ENCODE results near the gene DGUOK. TPM values are rescaled to one million over a fixed set of nuclear protein-coding genes. Genes with fewer than 3 reads are reported as not detected.
A peak's percentile ranks its signal among the peaks of the same experiment; 100 is the strongest.

Gene DGUOK
- total RNA-seq, 2 donors from 2014 or later, result 25.2 to 33.7 TPM

DNA sequence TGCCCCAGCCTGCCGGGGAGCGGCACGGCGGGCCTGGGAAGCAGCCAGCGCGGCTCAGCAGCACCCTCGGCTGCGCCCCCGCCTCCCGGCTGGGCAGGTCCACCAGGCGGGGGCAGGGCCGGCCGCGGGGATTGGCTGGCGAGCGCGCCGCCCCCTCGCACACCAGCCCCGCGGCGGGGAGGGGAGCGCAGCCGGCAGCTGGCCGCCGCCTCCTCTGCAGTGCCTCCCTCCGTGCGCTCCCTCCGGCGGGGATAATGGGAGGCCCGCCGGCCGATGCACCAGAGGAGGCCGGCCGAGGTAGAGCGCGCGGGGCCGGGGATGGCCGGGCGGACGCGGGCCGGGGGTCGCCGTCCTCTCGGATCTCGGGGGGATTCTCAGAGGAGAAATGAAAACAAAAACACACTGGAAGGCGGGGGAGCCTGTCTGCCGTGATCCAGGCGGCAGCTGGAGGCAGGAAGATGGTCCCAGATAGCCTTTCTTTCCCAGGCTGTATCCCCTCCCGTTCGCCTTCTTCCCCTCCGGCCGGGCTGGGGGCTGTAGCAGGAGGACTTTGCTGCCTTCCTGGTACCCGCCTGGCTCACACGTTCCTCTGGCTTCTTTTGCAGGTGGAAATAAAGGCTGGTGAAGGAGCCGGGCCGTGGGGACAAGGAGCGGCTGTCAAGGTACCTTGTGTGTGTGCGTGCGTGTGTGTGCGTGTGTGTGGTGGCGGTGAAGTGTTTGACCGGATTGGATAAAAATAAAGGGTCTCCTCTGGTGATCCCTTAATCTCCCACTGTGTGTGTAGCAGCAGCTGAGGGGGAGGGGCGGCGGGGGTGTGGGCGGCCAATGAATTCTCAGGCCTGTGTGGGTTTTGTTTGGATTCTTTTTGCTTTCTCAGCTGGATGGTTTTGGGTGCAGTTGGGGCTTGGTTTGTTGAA lies 76.1 kb downstream of the DGUOK start:
- DNase-seq (peak; percentile 88), ATAC-seq (peak; percentile 96 to 99)
- intact Hi-C loops (cut with DNase I), result no loop called here

DNA sequence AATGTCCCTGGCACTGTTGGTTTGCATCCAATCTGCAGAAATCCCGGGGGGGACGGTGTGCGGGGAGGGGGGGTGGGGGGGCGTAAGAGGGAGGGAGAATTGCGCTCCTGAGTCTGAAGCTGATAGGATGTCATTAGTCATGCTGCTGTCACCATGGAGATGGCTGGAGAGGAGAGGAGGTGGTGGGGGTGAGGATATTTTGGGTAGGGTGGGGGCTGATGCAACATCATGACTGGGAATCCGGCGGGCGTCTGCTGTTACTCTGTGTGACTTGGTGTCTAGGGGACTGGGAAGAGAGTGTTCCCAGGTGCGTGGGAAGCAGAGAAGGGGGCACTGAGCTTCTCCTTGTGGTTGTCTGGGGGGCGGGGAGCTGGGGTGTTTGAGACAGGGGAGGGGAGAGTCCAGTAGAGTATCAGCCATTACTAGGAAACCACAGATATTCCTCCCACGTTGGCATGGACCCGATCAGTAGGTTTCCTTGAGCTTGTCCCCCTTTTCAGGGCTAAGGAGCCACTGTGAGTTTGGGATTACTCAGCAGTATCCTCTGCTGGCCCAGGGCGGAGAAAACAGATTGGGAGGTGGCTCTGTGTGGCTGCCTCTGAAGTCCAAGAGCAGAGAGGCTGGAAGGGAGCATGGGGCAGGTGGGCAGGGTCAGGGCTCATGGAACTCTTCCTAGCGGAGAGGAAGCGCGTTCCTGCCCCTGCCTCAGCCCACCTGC lies 77.0 kb downstream of the DGUOK start:
- ATAC-seq (peak in 1 of 2 donors; percentile 50), DNase-seq (peak; percentile 67)
- intact Hi-C loops (cut with DNase I), result no loop called here

DNA sequence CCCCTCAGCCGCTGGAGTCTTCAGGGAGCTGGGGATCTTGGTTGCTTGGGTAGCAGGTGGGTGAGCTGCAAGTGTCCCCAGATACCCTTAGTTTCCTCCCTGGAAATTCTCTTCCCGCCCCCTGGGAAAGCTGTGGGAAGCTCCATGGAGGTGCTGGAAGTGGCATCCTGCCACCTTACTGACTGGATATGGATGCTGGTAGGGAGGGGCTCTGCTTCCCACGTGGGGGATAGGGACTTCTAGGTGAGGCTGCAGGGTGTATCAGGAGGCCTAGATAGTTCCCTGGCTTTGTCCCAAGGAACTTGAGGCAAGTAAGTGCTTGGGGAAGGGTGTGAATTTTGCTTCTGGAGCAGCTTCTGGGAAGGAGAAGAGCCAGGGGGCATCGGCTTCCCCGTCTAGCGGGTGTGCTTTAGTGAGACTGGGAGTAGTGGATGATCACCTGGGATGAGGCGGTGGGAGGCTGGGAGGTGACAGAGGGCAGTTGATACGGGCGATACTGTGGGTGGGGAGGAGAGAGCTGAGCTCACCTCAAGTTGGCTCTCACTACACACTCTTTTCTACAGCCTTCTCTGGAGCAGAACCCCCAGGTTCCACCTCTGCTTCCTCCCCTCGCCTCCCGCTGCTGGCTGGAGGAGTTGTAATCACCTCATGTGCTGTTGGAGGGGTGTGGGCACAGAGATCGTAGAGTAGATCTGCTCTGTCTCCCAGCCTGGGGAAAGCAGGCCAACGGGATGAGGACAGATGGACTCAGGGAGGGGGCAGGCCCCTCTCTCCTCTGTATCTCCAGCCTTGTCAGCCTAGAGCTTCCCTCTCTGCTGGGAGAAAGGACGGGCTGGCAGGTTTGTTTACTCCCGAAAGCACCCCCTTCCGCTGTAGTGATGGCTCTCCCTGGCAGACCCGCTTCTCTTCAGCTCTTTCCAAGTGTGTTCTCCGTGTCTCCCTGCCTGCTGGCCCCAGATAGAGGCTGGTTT lies 77.8 kb downstream of the DGUOK start:
- DNase-seq, result no peak
- no peak for ATAC-seq
- intact Hi-C loops (cut with DNase I), result no loop called here

DNA sequence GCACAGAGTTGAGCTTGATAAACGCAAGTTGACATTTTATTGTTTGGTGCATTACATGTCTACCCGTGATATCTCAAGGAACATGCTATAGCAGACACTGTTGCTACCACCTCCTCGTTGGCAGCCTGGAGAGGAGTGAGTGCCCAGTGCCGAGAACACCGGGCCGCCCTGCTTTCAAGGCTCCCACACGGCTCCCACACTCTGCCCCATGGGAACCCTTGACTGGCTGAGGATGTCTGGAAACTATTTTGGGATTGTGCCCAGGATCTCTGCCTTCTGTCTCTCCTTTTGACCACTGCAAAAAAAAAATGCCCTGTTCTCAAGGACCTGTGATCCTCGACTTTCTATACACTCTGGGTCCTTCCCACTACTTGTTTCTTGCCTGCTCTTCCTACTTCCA lies 79.1 kb downstream of the DGUOK start:
- intact Hi-C loops (cut with DNase I), result no loop called here
- DNase-seq (no peak), ATAC-seq (no peak)

DNA sequence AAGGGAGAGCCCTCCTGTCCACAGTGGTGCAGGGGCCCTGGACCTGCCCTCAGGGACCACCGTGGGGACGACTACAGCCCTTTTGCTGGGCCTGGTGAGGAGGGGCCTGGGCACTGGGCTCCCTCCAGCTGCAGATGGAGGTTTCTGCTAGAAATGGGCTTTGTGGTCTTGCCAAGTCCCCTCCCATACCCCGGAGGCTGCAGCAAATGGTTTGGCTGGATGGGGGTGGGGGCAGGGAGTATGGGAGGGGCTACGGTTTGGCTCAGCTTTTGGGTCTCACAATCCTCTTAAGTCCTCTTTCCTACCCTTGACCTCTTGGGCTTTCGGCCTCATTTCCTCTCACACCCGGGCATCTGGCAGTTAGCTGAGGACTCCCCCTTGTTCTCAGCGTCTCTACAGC lies 79.8 kb downstream of the DGUOK start:
- DNase-seq (no peak), ATAC-seq (no peak)
- intact Hi-C loops (cut with DNase I), result no loop called here

DNA sequence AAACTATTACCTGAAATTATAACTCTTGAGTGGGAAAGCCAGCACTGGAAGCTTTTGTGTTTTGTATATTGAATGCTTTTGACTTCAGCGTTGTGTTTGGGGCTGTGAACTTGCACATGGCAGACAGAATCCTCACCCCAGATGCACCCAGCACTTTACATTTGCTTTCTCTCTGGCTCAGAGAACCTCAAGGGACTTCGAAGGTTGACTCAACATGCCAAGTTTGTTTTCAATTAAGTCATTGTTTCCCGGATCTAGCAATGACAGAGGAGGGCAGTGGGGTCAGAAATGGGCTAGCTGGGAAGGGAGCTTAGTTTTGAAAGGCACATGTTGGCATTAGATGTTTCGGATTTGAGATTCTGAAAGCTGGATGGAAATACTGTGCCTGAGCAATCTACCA lies 80.4 kb downstream of the DGUOK start:
- intact Hi-C loops (cut with DNase I), result no loop called here
- no peak for ATAC-seq
- no peak for DNase-seq

DNA sequence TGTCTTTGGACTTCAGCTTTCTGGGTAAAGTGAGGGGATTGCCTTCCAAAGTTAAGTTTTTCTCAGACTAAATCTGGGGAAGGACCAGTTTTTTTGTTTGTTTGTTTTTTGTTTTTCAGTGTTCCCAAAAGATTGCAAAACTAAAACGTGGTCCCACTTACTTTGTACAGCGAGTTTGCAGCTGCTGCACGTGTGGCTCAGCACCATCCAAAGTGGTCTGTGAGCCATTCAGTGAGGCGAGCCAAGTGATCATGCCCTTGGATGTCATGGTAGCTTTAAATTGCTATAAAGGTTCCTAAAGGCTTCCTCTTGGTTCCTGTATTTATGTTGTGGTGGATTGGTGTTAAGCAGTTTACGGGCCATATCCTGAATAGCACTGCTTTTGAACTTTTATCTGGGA lies 81.0 kb downstream of the DGUOK start:
- no peak for DNase-seq
- intact Hi-C loops (cut with DNase I), result no loop called here
- ATAC-seq, result no peak

Other genes with a start within 250 kb of the DGUOK start
- gene TPRKB, start 189.5 kb upstream of the DGUOK start, total RNA-seq, result 10 to 100 TPM; 21.7 to 31.4 TPM
- 10 to 100 TPM; 12.5 to 13.7 TPM for gene DUSP11, start 146.8 kb upstream of the DGUOK start, total RNA-seq
- not detected for gene C2orf78, start 142.7 kb upstream of the DGUOK start, total RNA-seq
- gene STAMBP, start 97.9 kb upstream of the DGUOK start, total RNA-seq, result 10 to 100 TPM; 31.1 to 33.5 TPM
- gene ACTG2, start 33.9 kb upstream of the DGUOK start, total RNA-seq, result 10 to 100 TPM; 12.1 to 13.5 TPM
- gene TET3, start 58.0 kb downstream of the DGUOK start, total RNA-seq, result 1 to 10 TPM; 3.0 to 4.3 TPM
- 100 to 1,000 TPM in 1 of 2 donors, 10 to 100 TPM in 1; 91.6 to 102 TPM for gene BOLA3, start 221.0 kb downstream of the DGUOK start, total RNA-seq